Bronchus fibroblast of lung (primary cell): Measurements from ENCODE around the gene PDIA2. TPM values are rescaled to one million over a fixed set of nuclear protein-coding genes. Genes with fewer than 3 reads are reported as not detected.

Experiments
- total RNA-seq: library from RNA; depleted of rRNA; stranded (reverse); fragments of >200 nt; gene quantifications from 2 replicates; pipeline ENCODE4 v1.2.3, GENCODE V29; 2015

The PDIA2 gene
- total RNA-seq: 0.17 and 0.45 TPM in 2 replicates

GRCh38 chr16:283033-283805 lies at the start of gene PDIA2:
TSS of gene PDIA2 (plus strand) at chr16:283164. CDS start at chr16:283170, 6 bp downstream.

GRCh38 chr16:234468-235305 lies 48.3 kb upstream of the PDIA2 start, which contains the start of gene FAM234A:
TSS of gene FAM234A (plus strand) at chr16:234821. CDS start at chr16:254414, 19,593 bp downstream.

GRCh38 chr16:275786-276232 lies 7.2 kb upstream of the PDIA2 start, which contains the start of gene RGS11:
TSS of gene RGS11 (minus strand) at chr16:275944. CDS start at chr16:275911, 33 bp downstream.

GRCh38 chr16:280552-280951 lies 2.4 kb upstream of the PDIA2 start, which contains the start of gene ARHGDIG:
TSS of gene ARHGDIG (plus strand) at chr16:280591. CDS start at chr16:280681, 90 bp downstream.

Other genes with a start within 250 kb of the PDIA2 start
- gene POLR3K, start 229.6 kb upstream of the PDIA2 start, total RNA-seq: 7.9 and 8.2 TPM in 2 replicates
- 55.0 and 59.3 TPM in 2 replicates for gene SNRNP25, start 229.3 kb upstream of the PDIA2 start, total RNA-seq
- gene RHBDF1, start 210.5 kb upstream of the PDIA2 start, total RNA-seq: 28.2 and 34.0 TPM in 2 replicates
- 166 and 188 TPM in 2 replicates for gene MPG, start 204.9 kb upstream of the PDIA2 start, total RNA-seq
- gene NPRL3, start 144.5 kb upstream of the PDIA2 start, total RNA-seq: 12.9 and 14.4 TPM in 2 replicates
- not detected in 2 replicates for gene HBZ, start 130.5 kb upstream of the PDIA2 start, total RNA-seq
- not detected in 2 replicates for gene HBM, start 117.2 kb upstream of the PDIA2 start, total RNA-seq
- 1.6 and 1.7 TPM in 2 replicates for gene HBA2, start 110.3 kb upstream of the PDIA2 start, total RNA-seq
- not detected in 2 replicates for gene HBA1, start 106.5 kb upstream of the PDIA2 start, total RNA-seq
- gene HBQ1, start 102.7 kb upstream of the PDIA2 start, total RNA-seq: 1.2 and 1.9 TPM in 2 replicates
- gene LUC7L, start 53.7 kb upstream of the PDIA2 start, total RNA-seq: 25.6 and 38.5 TPM in 2 replicates
- 76.9 and 86.8 TPM in 2 replicates for gene FAM234A, start 48.3 kb upstream of the PDIA2 start, total RNA-seq
- 0.17 and 0.30 TPM in 2 replicates for gene RGS11, start 7.2 kb upstream of the PDIA2 start, total RNA-seq
- not detected in 2 replicates for gene ARHGDIG, start 2.6 kb upstream of the PDIA2 start, total RNA-seq
- gene AXIN1, start 69.6 kb downstream of the PDIA2 start, total RNA-seq: 18.0 and 19.0 TPM in 2 replicates
- gene MRPL28, start 87.4 kb downstream of the PDIA2 start, total RNA-seq: 186 and 196 TPM in 2 replicates
- gene PGAP6, start 98.8 kb downstream of the PDIA2 start, total RNA-seq: 41.5 and 49.5 TPM in 2 replicates
- gene NME4, start 114.0 kb downstream of the PDIA2 start, total RNA-seq: 158 and 175 TPM in 2 replicates
- 21.5 and 24.1 TPM in 2 replicates for gene DECR2, start 118.7 kb downstream of the PDIA2 start, total RNA-seq
- 15.3 and 17.5 TPM in 2 replicates for gene RAB11FIP3, start 142.5 kb downstream of the PDIA2 start, total RNA-seq
- 32.6 and 39.8 TPM in 2 replicates for gene CAPN15, start 244.5 kb downstream of the PDIA2 start, total RNA-seq